OCI-LY3 (cell line): ENCODE measurements around the gene ATP2A3.

ENCODE experiments used
- H2AFZ ChIP-seq: fragments of 200-600, 300-600 bp; shearing (Covaris generic); 2 replicates; pipeline ENCODE4 v1.6.0; 2014; ENCODE audit warnings: antibody characterized with exemption, low read depth, low read length
- H3K27ac ChIP-seq: fragments of 200-600, 300-600 bp; sonication (generic); 2 replicates; pipeline ENCODE4 v1.5.1; 2014; ENCODE audit warnings: mild to moderate bottlenecking, low read length, moderate library complexity, mixed read lengths
- H3K27me3 ChIP-seq: fragments of 200-600, 300-600 bp; sonication (generic); 2 replicates; pipeline ENCODE4 v1.6.1; 2014; ENCODE audit warnings: low read depth, low read length, mixed read lengths
- H3K36me3 ChIP-seq: fragments of 200-600, 300-600 bp; sonication (generic); replicated peaks from 2 replicates; pipeline ENCODE3; 2014; ENCODE audit warnings: low read depth, low read length, mixed read lengths
- H3K4me1 ChIP-seq: fragments of 300-600, 200-600 bp; sonication (generic); 2 replicates; pipeline ENCODE4 v1.6.1; 2014; ENCODE audit warnings: low read length, mixed read lengths
- H3K4me2 ChIP-seq: fragments of 200-600, 300-600 bp; sonication (generic); 2 replicates; pipeline ENCODE4 v1.6.1; 2014; ENCODE audit warnings: low read length, mixed read lengths
- H3K4me3 ChIP-seq: fragments of 300-600, 200-600 bp; sonication (generic); 2 replicates; pipeline ENCODE4 v1.5.1; 2014; ENCODE audit warnings: antibody characterized with exemption, mild to moderate bottlenecking, low read length, moderate library complexity
- H3K79me2 ChIP-seq: fragments of 300-600, 200-600 bp; shearing (Covaris generic); 2 replicates; pipeline ENCODE4 v1.6.1; 2014; ENCODE audit warnings: mild to moderate bottlenecking, low read length, mixed read lengths
- H3K9ac ChIP-seq: fragments of 300-600, 200-600 bp; shearing (Covaris generic); 2 replicates; pipeline ENCODE4 v1.6.0; 2014; ENCODE audit warnings: mild to moderate bottlenecking, low read length, moderate library complexity
- H3K9me3 ChIP-seq: fragments of 200-600, 300-600 bp; shearing (Covaris generic); 2 replicates; pipeline ENCODE4 v1.6.1; 2014; ENCODE audit warnings: low read length, mixed read lengths; ENCODE audit not compliant: insufficient read depth
- H4K20me1 ChIP-seq: fragments of 200-600, 300-600 bp; sonication (generic); 2 replicates; pipeline ENCODE4 v1.6.1; 2016; ENCODE audit warnings: low read length, mixed read lengths; ENCODE audit not compliant: insufficient read depth
- EZH2phosphoT487 ChIP-seq: fragments of 200-600 bp; shearing (Covaris generic); IDR thresholded peaks from 2 replicates; pipeline ENCODE4 v1.6.1; 2018; ENCODE audit warnings: antibody characterized with exemption, mixed run types, low read depth
- TF ChIP-seq, protein P1 (sequence below): fragments of 200-600, 300-600 bp; sonication (generic); IDR thresholded peaks from 2 replicates; pipeline ENCODE4 v1.5.1; 2014; ENCODE audit warnings: antibody characterized with exemption, low read length, low read depth

ATP2A3 gene

DNA sequence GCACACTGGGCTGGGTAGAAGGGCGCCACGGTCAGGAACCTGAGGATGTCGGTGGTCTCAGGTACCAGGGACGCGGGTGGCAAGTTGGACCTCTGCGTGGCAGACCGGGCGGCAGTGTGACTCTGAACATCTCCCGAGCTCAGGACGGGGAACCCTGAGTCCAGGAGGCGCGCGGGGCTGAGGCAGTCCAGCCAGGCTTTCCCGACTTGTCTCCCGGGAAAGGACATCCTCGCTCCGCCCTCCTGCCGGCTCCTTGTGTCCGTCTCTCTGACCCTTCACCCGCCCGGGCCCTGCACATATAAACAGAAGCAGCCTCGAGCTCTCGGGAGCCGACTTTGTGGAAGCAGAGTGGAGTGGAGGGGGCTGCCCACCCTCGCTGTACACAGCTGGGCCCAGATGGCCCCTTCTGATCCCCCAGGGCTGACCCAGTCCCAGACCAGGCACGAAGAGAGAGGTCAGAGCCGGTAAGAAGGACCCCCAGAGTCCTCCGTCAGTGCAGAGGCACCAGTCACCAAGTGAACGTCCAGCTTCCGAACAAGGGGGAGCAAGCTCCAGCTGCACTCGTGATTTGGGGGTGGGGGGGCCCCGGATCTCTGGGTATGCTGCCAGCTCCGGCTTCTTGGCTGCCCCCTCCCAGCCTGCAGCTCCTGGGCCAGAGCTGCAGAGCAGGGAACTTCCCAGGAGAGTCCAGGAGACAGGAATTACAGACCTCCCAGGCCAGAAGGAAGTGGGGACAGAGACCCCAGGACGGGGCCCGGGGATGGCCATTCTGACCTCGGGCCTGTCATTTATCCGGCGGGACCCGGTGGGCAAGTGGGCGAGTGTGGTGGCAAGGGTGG, 39.5 kb downstream of the ATP2A3 start:
- Histone ChIP-seq H3K79me2 (no peaks in the 10 kb centered on the region), H3K36me3 (no peaks in the 10 kb centered on the region), H3K4me2 (no peak overlapping the region), H4K20me1 (no peaks in the 10 kb centered on the region), H2AFZ (no peak overlapping the region), H3K9me3 (no peaks in the 10 kb centered on the region), H3K4me3 (no peak overlapping the region), H3K4me1 (no peaks in the 10 kb centered on the region), H3K27me3 (no peaks in the 10 kb centered on the region), H3K27ac (no peak overlapping the region), H3K9ac (no peak overlapping the region)
- no peak for TF ChIP-seq EZH2phosphoT487
- TF ChIP-seq, protein P1, sequence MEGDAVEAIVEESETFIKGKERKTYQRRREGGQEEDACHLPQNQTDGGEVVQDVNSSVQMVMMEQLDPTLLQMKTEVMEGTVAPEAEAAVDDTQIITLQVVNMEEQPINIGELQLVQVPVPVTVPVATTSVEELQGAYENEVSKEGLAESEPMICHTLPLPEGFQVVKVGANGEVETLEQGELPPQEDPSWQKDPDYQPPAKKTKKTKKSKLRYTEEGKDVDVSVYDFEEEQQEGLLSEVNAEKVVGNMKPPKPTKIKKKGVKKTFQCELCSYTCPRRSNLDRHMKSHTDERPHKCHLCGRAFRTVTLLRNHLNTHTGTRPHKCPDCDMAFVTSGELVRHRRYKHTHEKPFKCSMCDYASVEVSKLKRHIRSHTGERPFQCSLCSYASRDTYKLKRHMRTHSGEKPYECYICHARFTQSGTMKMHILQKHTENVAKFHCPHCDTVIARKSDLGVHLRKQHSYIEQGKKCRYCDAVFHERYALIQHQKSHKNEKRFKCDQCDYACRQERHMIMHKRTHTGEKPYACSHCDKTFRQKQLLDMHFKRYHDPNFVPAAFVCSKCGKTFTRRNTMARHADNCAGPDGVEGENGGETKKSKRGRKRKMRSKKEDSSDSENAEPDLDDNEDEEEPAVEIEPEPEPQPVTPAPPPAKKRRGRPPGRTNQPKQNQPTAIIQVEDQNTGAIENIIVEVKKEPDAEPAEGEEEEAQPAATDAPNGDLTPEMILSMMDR: no peak

DNA sequence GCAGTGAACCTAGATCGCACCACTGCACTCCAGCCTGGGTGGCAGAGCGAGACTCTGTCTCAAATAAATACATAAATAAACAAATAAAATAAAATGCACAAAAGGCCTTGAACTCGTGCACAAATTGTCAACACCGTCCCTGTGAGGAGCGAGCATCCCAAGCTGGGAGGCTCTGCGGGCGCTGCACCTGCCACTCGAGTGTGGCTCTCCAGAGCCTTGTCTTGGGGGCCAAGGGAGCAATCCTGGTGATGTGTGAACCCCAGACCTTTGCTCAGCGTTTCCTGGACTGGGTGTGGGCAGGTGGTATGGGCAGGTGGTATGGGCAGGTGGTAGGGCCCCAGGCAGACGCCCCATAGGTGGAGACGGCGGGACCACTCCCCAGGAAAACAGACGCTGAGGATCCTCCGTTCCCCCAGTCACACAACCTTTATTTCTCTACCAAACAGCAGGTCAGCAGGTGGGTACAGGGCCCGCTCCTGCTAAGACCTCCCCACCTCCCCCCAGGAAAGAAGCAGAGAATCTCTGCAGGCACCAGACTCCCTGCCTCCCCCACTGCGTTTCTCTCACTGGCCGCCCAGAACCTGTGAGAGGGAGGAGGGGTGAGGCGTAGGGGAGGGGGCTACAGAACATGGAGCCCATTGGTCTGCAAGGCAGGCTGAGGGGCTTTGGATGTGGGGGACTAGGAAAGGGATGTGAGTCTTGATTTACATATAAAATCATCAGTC, 40.6 kb downstream of the ATP2A3 start:
- Histone ChIP-seq H3K27ac (no peak overlapping the region), H3K36me3 (no peaks in the 10 kb centered on the region), H4K20me1 (no peaks in the 10 kb centered on the region), H3K4me3 (no peak overlapping the region), H3K4me2 (no peak overlapping the region), H3K9me3 (no peaks in the 10 kb centered on the region), H3K79me2 (no peaks in the 10 kb centered on the region), H3K9ac (no peak overlapping the region), H3K4me1 (no peaks in the 10 kb centered on the region), H2AFZ (no peak overlapping the region), H3K27me3 (no peaks in the 10 kb centered on the region)
- TF ChIP-seq, protein P1: no peak
- no peak for TF ChIP-seq EZH2phosphoT487

DNA sequence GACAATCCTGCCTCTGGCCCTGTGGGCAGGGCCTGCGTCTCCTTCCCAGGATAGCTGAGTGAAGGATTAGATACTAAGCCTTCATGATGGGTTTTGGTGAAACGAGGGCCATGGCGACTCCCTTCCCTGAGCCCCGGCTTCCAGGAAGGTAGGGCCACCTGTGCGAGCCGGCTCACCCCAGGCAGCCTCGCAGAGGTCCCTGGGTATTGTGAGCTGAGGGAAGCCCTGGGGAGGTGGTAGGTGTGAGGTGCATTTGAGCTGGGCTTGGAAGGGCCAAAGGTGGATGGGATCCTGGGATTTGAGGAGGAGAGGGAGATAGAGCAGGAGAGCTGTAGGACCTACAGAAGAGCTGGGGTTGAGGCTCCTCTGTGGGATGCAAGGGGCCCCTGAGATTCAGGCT, 41.5 kb downstream of the ATP2A3 start:
- H3K27ac ChIP-seq: no peak overlapping the region
- H3K27me3 ChIP-seq: no peaks in the 10 kb centered on the region
- H2AFZ ChIP-seq: no peak overlapping the region
- no peaks in the 10 kb centered on the region for H3K79me2 ChIP-seq
- TF ChIP-seq EZH2phosphoT487: no peak
- TF ChIP-seq, protein P1: no peak
- H3K36me3 ChIP-seq: no peaks in the 10 kb centered on the region
- H3K4me1 ChIP-seq: no peaks in the 10 kb centered on the region
- no peaks in the 10 kb centered on the region for H4K20me1 ChIP-seq
- H3K9me3 ChIP-seq: no peaks in the 10 kb centered on the region
- H3K9ac ChIP-seq: no peak overlapping the region
- no peak overlapping the region for H3K4me3 ChIP-seq
- H3K4me2 ChIP-seq: no peak overlapping the region
